Measurements from ENCODE around the gene PDK4. TPM values are rescaled to one million over a fixed set of nuclear protein-coding genes. Genes with fewer than 3 reads are reported as not detected.

The PDK4 gene
- total and polyA plus RNA-seq, 2 of the 13 experiments (the other 11 are each of a cell fraction or from before 2014, with no cell fraction given): 0.04 TPM; not detected in 1

DNA sequence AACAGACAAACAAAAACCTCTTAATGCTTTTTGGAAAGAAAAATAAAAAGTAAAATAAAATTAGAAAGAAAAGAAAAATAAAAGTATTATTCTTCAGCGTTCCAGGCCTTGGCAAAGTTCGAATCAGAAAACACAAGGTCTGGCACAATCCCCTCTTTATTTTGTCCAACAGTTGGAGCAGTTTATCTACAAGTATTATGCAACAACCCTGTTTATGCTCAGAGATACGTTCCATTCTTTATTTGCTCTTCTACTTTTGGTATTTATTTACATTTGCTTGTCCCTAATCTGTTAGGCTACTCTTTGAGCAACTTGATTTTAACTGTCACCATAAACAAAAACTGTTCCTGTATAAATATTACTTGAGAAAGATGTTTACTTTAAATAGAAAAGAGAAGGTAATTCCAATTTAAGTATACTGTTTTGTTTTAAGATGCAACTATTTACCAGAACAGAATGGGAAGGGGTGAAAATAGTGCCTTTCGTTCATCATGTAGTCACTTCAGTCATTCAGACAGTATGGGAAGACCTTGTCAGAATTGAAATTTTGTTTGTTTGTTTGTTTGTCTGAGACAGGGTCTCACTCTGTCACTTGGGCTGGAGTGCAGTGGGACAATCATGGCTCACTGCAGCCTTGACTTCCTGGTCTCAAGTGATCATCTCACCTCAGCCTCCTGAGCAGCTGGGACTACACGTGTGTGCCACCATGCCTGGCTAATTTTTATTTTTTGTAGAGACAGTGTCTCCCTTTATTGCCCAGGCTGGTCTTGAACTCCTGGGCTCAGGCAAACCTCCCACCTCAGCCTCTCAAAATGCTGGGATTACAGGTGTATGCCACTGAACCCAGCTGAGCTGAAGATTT lies 5.7 kb downstream of the PDK4 start (continued):
- TF ChIP-seq ZNF124 (CRISPR knock-in tag; IDR thresholded peaks at IDR 0.05): no peak
- no peak for TF ChIP-seq MXI1 (IDR thresholded peaks at IDR 0.05; ENCODE audit: borderline replicate concordance, low read depth, low read length)
- TF ChIP-seq JUND (CRISPR knock-in tag; IDR thresholded peaks at IDR 0.05): peak; percentile 20; the same call in 1 of the 2 replicates
- TF ChIP-seq ZBTB10 (CRISPR knock-in tag; IDR thresholded peaks at IDR 0.05; ENCODE audit: borderline replicate concordance): no peak
- no peak for TF ChIP-seq FOSL1 (CRISPR knock-in tag; IDR thresholded peaks at IDR 0.05; ENCODE audit: borderline replicate concordance)
- TF ChIP-seq SAFB2 (CRISPR knock-in tag; IDR thresholded peaks at IDR 0.05; ENCODE audit: borderline replicate concordance, low read depth): no peak
- no peak for TF ChIP-seq JARID2 (CRISPR knock-in tag; IDR thresholded peaks at IDR 0.05; ENCODE audit: insufficient replicate concordance)
- peak; percentile 29; the same call in 1 of the 2 replicates for TF ChIP-seq NCOR1 (IDR thresholded peaks at IDR 0.05; ENCODE audit: borderline replicate concordance, low read length)
- peak; percentile 97; the same call in 1 of the 2 replicates for TF ChIP-seq FOXJ3 (CRISPR knock-in tag; IDR thresholded peaks at IDR 0.05; ENCODE audit: borderline replicate concordance)
- TF ChIP-seq ZNF556 (CRISPR knock-in tag; IDR thresholded peaks at IDR 0.05; ENCODE audit: borderline replicate concordance): no peak
- TF ChIP-seq ATF6 (CRISPR knock-in tag; conservative IDR thresholded peaks at IDR 0.05): no peak
- TF ChIP-seq GLMP (CRISPR knock-in tag; IDR thresholded peaks at IDR 0.05; ENCODE audit: borderline replicate concordance): no peak
- TF ChIP-seq, protein P1, sequence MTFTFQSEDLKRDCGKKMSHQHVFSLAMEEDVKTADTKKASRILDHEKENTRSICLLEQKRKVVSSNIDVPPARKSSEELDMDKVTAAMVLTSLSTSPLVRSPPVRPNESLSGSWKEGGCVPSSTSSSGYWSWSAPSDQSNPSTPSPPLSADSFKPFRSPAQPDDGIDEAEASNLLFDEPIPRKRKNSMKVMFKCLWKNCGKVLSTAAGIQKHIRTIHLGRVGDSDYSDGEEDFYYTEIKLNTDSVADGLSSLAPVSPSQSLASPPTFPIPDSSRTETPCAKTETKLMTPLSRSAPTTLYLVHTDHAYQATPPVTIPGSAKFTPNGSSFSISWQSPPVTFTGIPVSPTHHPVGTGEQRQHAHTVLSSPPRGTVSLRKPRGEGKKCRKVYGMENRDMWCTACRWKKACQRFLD (CRISPR knock-in tag; IDR thresholded peaks at IDR 0.05; ENCODE audit: borderline replicate concordance): no peak
- TF ChIP-seq ZNF503 (CRISPR knock-in tag; IDR thresholded peaks at IDR 0.05): peak; percentile 95
- TF ChIP-seq KDM2A (CRISPR knock-in tag; IDR thresholded peaks at IDR 0.05; ENCODE audit: borderline replicate concordance, low read depth): no peak
- TF ChIP-seq REXO4 (CRISPR knock-in tag; IDR thresholded peaks at IDR 0.05; ENCODE audit: borderline replicate concordance): no peak
- TF ChIP-seq ZNF160 (CRISPR knock-in tag; IDR thresholded peaks at IDR 0.05): no peak
- no peak for TF ChIP-seq ZNF382 (CRISPR knock-in tag; IDR thresholded peaks at IDR 0.05; ENCODE audit: borderline replicate concordance)
- 0 out of 2 replicates have a peak, but pooled peaks have one; percentile 33 for TF ChIP-seq NR2F2 (IDR thresholded peaks at IDR 0.05; ENCODE audit: borderline replicate concordance, low read depth)
